Body of pancreas (tissue), 4 donors: ENCODE data around the gene MCTP2. TPM values are rescaled to one million over a fixed set of nuclear protein-coding genes. Genes with fewer than 3 reads are reported as not detected.
A peak's percentile ranks its signal among the peaks of the same experiment; 100 is the strongest.

Experiments used
- ATAC-seq: fragments of 150-250 bp; one replicate; pipeline ENCODE4 v1.9.1; 2016
- DNase-seq, 4 donors: peaks; one replicate each; pipeline ENCODE4 v3.0.0-alpha.2; 2019
- H3K27ac ChIP-seq, 4 donors: fragments of 200-600 bp; sonication (generic); 1 replicate in 3 of 4; 2 replicates in 1 of 4; pipeline versions ENCODE4 v1.5.1 to v1.6.1; 2016 to 2019; ENCODE audit warnings: mild to moderate bottlenecking in 1 of 4, mixed read lengths in 1 of 4, moderate library complexity in 1 of 4
- H3K27me3 ChIP-seq, 2 donors: fragments of 200-600 bp; sonication (generic); one replicate each; pipeline ENCODE4 v1.6.0; 2016; ENCODE audit warnings: mild to moderate bottlenecking in 1 of 2
- H3K36me3 ChIP-seq, 2 donors: fragments of 200-600 bp; sonication (generic); replicated peaks in 1 of 2; 2 replicates each; pipeline ENCODE4 v1.5.1; 2016; ENCODE audit warnings: low read depth in 2 of 2; ENCODE audit not compliant: insufficient read depth in 1 of 2
- H3K4me1 ChIP-seq: fragments of 200-600 bp; sonication (generic); one replicate; pipeline ENCODE4 v1.6.0; 2016
- H3K4me3 ChIP-seq, 2 donors: fragments of 200-600 bp; sonication (generic); 1 replicate in 1 of 2; 2 replicates in 1 of 2; pipeline ENCODE4 v1.5.1; 2016 to 2019
- H3K9me3 ChIP-seq, 3 donors: fragments of 200-600 bp; sonication (generic); 1 replicate in 2 of 3; 2 replicates in 1 of 3; pipeline ENCODE4 v1.5.1; 2016
- POLR2A ChIP-seq, 3 donors: fragments of 450-650 bp; IDR thresholded peaks; one replicate each; pipeline ENCODE4 v1.6.1; 2016; ENCODE audit warnings: antibody characterized with exemption in 3 of 3, mild to moderate bottlenecking in 2 of 3
- WGBS, 2 donors: methylation state at CpG; one replicate each; pipeline ENCODE4 v1.1.5; 2017; 5-methylcytosine and 5-hydroxymethylcytosine counted together
- intact Hi-C: fragments of 100-400 bp; cut with DNase I; formaldehyde crosslinking; loops from one replicate; pipeline ENCODE4 v1.15.1; 2023
- total RNA-seq, 2 donors: library from RNA; depleted of rRNA; stranded (reverse); fragments of >200 nt; gene quantifications; one replicate each; pipeline ENCODE4 v1.1.0, GENCODE V29; 2016
- TF ChIP-seq, protein P1 (sequence below), 7 experiments: fragments of 450-650 bp in 4 of 7; fragments of 200-600 bp in 3 of 7; sonication (generic) in 3 of 7; IDR thresholded peaks; one replicate each; pipeline ENCODE4 v1.5.1; 2016 to 2019; ENCODE audit warnings: antibody characterized with exemption in 7 of 7

Gene MCTP2
- total RNA-seq, 2 donors from 2014 or later: 28.5 to 31.6 TPM

DNA sequence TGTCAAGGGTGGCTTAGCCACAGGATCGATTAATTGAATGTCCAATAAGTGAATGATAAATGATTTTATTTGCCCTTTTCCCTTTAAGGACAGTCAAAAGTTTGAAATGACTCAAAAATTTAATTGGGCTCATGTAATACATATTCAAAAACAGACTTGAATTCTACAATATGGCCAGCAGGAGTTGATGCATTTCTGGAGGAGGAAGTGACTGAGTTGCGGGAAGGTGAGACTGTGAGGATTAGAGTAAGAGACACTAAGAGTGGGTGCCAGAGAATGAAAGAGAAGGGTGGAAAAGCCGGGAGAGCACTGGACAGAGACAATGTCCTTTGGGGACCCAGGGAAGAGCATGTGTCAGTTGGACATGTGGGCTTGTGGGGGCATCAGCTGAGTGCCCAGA, 83.3 kb downstream of the MCTP2 start:
- no peak for DNase-seq
- H3K27ac ChIP-seq: no peak overlapping the region
- intact Hi-C loops: no loop called here
- ATAC-seq: no peak
- peaks cover 3 to 4% of the 10 kb centered on the region in 2 donors for H3K36me3 ChIP-seq
- H3K27me3 ChIP-seq: no peaks in the 10 kb centered on the region
- WGBS, 2 donors: 82% methylated on average over 3 of the region's 3 CpGs
- no peaks in the 10 kb centered on the region for H3K4me1 ChIP-seq
- TF ChIP-seq POLR2A (IDR thresholded peaks at IDR 0.05): no peak
- H3K4me3 ChIP-seq: no peak overlapping the region
- no peaks in the 10 kb centered on the region for H3K9me3 ChIP-seq

DNA sequence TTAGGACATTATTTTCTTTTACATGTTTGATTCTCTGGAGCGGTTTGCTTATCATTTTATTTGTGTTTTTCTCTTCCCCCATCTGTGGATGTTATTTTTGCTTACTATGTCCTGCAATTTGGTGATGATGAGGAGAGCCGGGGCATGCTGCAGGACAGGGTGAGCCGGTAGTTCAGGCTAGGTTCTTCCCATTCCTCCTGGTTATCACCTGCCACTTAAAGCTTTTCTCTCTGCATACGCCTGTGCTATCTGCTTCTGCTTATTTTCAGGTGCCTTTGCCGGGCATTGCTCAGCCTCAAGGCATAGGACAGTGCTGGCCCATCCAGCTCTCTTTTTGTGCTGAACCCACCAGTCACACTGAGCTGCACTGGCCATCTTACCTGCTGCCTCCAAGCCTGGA, 85.8 kb downstream of the MCTP2 start:
- 77 to 85% methylated on average over 5 of the region's 5 CpGs for WGBS, 2 donors
- ATAC-seq: no peak

DNA sequence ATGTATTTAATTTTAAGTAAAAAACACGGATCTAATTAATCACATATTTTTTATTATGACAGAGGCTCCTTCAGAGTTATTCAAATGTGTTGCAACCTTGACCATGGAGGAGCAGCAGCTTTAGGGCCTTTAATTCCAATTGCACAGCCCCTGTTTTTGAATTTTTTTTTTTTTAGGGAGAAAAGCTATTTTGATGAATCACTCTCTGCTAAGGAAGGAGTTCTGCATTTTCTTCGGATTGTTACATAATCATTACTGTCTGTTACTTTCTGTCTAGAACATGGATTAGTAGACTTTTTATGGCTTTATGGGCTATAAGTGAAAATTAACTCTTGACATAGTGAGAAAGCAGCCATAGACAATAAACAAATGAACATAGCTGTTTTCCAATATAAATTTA, 90.8 kb downstream of the MCTP2 start:
- no peak for DNase-seq
- Histone ChIP-seq H3K9me3 (no peaks in the 10 kb centered on the region), H3K27me3 (no peaks in the 10 kb centered on the region), H3K4me3 (no peak overlapping the region), H3K4me1 (no peaks in the 10 kb centered on the region), H3K36me3 (peaks cover 0 to 5% of the 10 kb centered on the region in 2 donors), H3K27ac (no peak overlapping the region)
- no peak for ATAC-seq
- 58 to 75% methylated on average over 2 of the region's 2 CpGs for WGBS, 2 donors
- TF ChIP-seq POLR2A (IDR thresholded peaks at IDR 0.05): no peak
- TF ChIP-seq, protein P1, sequence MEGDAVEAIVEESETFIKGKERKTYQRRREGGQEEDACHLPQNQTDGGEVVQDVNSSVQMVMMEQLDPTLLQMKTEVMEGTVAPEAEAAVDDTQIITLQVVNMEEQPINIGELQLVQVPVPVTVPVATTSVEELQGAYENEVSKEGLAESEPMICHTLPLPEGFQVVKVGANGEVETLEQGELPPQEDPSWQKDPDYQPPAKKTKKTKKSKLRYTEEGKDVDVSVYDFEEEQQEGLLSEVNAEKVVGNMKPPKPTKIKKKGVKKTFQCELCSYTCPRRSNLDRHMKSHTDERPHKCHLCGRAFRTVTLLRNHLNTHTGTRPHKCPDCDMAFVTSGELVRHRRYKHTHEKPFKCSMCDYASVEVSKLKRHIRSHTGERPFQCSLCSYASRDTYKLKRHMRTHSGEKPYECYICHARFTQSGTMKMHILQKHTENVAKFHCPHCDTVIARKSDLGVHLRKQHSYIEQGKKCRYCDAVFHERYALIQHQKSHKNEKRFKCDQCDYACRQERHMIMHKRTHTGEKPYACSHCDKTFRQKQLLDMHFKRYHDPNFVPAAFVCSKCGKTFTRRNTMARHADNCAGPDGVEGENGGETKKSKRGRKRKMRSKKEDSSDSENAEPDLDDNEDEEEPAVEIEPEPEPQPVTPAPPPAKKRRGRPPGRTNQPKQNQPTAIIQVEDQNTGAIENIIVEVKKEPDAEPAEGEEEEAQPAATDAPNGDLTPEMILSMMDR (IDR thresholded peaks at IDR 0.05): no peak
- intact Hi-C loops: no loop called here

More for the DNA sequence above, 85.8 kb downstream of the MCTP2 start:
- Histone ChIP-seq H3K4me1 (no peaks in the 10 kb centered on the region), H3K9me3 (no peaks in the 10 kb centered on the region), H3K36me3 (peaks cover 3 to 5% of the 10 kb centered on the region in 2 donors), H3K27me3 (no peaks in the 10 kb centered on the region), H3K27ac (no peak overlapping the region), H3K4me3 (no peak overlapping the region)
- intact Hi-C loops: no loop called here
- TF ChIP-seq, protein P1 (IDR thresholded peaks at IDR 0.05): no peak
- TF ChIP-seq POLR2A (IDR thresholded peaks at IDR 0.05): no peak
- DNase-seq: no peak

DNA sequence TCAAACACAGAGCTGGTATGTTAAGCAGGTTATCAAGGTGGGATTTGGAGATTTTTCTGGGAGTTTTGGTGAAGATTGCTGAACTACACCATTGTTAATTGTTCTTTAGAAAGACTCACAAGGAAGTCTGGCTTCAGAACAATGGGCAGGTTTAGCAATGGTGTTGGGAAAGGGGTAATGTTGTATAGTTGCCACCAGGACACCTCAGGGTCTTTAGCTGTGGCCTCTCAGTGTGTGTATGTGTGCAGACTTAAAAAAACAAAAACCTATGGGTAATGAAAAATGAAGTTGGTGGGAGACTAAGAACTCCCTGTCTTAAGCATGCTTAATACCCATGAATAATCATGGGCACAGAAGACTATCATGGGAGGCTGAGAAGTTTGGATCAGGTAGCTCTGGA, 91.7 kb downstream of the MCTP2 start:
- ATAC-seq: no peak

DNA sequence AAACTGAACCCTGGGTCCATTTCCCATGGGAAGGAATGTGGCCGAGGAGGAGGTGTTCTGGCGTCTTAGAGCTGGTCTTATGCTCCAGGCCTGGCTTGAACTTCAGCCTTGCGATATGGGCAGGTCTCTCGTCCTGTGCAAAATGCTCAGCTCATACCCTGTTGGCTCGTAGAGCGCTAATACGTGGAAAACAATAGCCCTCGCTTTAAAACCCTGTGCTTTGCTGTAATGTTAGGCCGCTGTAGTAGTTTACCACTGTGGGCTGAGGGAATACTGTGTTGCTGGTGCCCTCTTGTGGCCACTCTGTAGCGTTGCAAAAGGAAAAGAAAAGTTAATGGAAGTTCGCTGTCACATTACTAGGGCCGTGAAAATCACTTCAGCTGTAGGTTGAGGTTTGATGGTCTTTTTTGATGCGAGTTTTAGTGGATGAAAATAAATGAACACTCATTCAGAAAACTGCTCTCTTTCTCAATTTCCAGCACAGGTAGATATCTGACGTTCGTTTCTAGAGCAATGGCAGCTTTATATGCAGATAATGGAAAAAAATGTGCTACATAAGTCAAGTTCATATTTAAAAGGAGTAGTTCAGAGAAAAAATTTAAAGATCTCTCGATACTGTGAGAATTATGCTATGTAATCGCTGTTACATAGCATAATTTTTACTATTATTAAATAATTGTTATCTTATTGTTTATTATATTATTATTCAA, 92.9 kb downstream of the MCTP2 start:
- peaks cover 0 to 3% of the 10 kb centered on the region in 2 donors for H3K36me3 ChIP-seq
- H3K27ac ChIP-seq: no peak overlapping the region
- 21 to 29% methylated on average over 17 of the region's 17 CpGs for WGBS, 2 donors
- no peaks in the 10 kb centered on the region for H3K9me3 ChIP-seq
- DNase-seq (peak; percentile 53 to 65 (median 60)), ATAC-seq (peak; percentile 74)
- intact Hi-C loops: no loop called here
- no peaks in the 10 kb centered on the region for H3K27me3 ChIP-seq
- TF ChIP-seq POLR2A (IDR thresholded peaks at IDR 0.05): no peak
- TF ChIP-seq, protein P1 (IDR thresholded peaks at IDR 0.05): peak; percentile 75 to 96 (median 93)
- H3K4me3 ChIP-seq: no peak overlapping the region
- H3K4me1 ChIP-seq: no peaks in the 10 kb centered on the region

More for the DNA sequence above, 91.7 kb downstream of the MCTP2 start:
- Histone ChIP-seq H3K4me1 (no peaks in the 10 kb centered on the region), H3K9me3 (no peaks in the 10 kb centered on the region), H3K27me3 (no peaks in the 10 kb centered on the region), H3K36me3 (peaks cover 0 to 3% of the 10 kb centered on the region in 2 donors), H3K4me3 (no peak overlapping the region), H3K27ac (no peak overlapping the region)
- intact Hi-C loops: no loop called here
- DNase-seq: no peak
- TF ChIP-seq, protein P1 (IDR thresholded peaks at IDR 0.05): no peak
- no peak for TF ChIP-seq POLR2A (IDR thresholded peaks at IDR 0.05)
